Trophoblast cell (in vitro differentiated cells and primary cell): ENCODE results near the gene ALOX5AP.

Experiments
- DNase-seq, 2 donors: peaks; one replicate each; pipeline ENCODE4 v3.0.0-alpha.2; 2016
- H2AFZ ChIP-seq: 2 replicates; pipeline ENCODE4 v1.6.1; 2013; ENCODE audit warnings: low read length, moderate library complexity, mild to moderate bottlenecking; ENCODE audit not compliant: insufficient read depth, poor library complexity
- H2AK5ac ChIP-seq: 2 replicates; pipeline ENCODE4 v1.6.1; 2013; ENCODE audit warnings: mild to moderate bottlenecking, low read length
- H2BK120ac ChIP-seq: 2 replicates; pipeline ENCODE4 v1.6.1; 2013; ENCODE audit warnings: low read length, mild to moderate bottlenecking, moderate library complexity; ENCODE audit not compliant: insufficient read depth, poor library complexity
- H2BK12ac ChIP-seq: 2 replicates; pipeline ENCODE4 v1.6.1; 2013; ENCODE audit warnings: mild to moderate bottlenecking, low read length, moderate library complexity
- H2BK5ac ChIP-seq: 2 replicates; pipeline ENCODE4 v1.6.1; 2013; ENCODE audit warnings: low read length, low read depth, moderate library complexity, mild to moderate bottlenecking; ENCODE audit not compliant: poor library complexity
- H3K14ac ChIP-seq: 2 replicates; pipeline ENCODE4 v1.6.1; 2013; ENCODE audit warnings: mild to moderate bottlenecking, low read length
- H3K18ac ChIP-seq: 2 replicates; pipeline ENCODE4 v1.6.1; 2013; ENCODE audit warnings: mild to moderate bottlenecking, low read length
- H3K23ac ChIP-seq: 2 replicates; pipeline ENCODE4 v1.6.1; 2013; ENCODE audit warnings: low read length
- H3K27ac ChIP-seq: 2 replicates; pipeline ENCODE4 v1.5.1; 2013; ENCODE audit warnings: low read depth, mild to moderate bottlenecking, inconsistent platforms, low read length, moderate library complexity
- H3K27me3 ChIP-seq: 2 replicates; pipeline ENCODE4 v1.6.1; 2013; ENCODE audit warnings: inconsistent platforms, mild to moderate bottlenecking, low read length, moderate library complexity; ENCODE audit not compliant: insufficient read depth
- H3K36me3 ChIP-seq, 2 experiments: 1 replicate in 1 of 2; 2 replicates in 1 of 2; pipeline ENCODE4 v1.6.1; 2013; ENCODE audit warnings: low read length in 2 of 2, mild to moderate bottlenecking in 2 of 2, moderate library complexity in 1 of 2; ENCODE audit not compliant: insufficient read depth in 2 of 2, control insufficient read depth in 1 of 2
- H3K4ac ChIP-seq: 2 replicates; pipeline ENCODE4 v1.6.1; 2013; ENCODE audit warnings: low read depth, mild to moderate bottlenecking, low read length, moderate library complexity
- H3K4me1 ChIP-seq, 2 experiments: 1 replicate in 1 of 2; 2 replicates in 1 of 2; pipeline ENCODE4 v1.6.1; 2013; ENCODE audit warnings: low read length in 2 of 2, mild to moderate bottlenecking in 2 of 2, moderate library complexity in 1 of 2; ENCODE audit not compliant: insufficient read depth in 2 of 2, control insufficient read depth in 1 of 2
- H3K4me2 ChIP-seq: 2 replicates; pipeline ENCODE4 v1.6.1; 2013; ENCODE audit warnings: inconsistent platforms, mild to moderate bottlenecking, low read length, moderate library complexity
- H3K4me3 ChIP-seq: 2 replicates; pipeline ENCODE4 v1.5.1; 2013; ENCODE audit warnings: mild to moderate bottlenecking, low read depth, low read length, inconsistent platforms
- H3K79me1 ChIP-seq: one replicate; pipeline ENCODE4 v1.6.1; 2013; ENCODE audit warnings: low read length
- H3K79me2 ChIP-seq: 2 replicates; pipeline ENCODE4 v1.6.1; 2013; ENCODE audit warnings: low read length, mild to moderate bottlenecking; ENCODE audit not compliant: control insufficient read depth, insufficient read depth, poor library complexity
- H3K9ac ChIP-seq: 2 replicates; pipeline ENCODE4 v1.6.1; 2013; ENCODE audit warnings: mild to moderate bottlenecking, low read length
- H3K9me3 ChIP-seq: 2 replicates; pipeline ENCODE4 v1.6.1; 2013; ENCODE audit warnings: low read depth, mild to moderate bottlenecking, control low read depth, inconsistent platforms, low read length; ENCODE audit not compliant: insufficient read depth
- H4K12ac ChIP-seq: 2 replicates; pipeline ENCODE4 v1.6.1; 2013; ENCODE audit warnings: low read depth, mild to moderate bottlenecking, low read length, moderate library complexity
- H4K8ac ChIP-seq: 2 replicates; pipeline ENCODE4 v1.6.1; 2013; ENCODE audit warnings: low read depth, mild to moderate bottlenecking, low read length, moderate library complexity
- H4K91ac ChIP-seq: one replicate; pipeline ENCODE4 v1.6.1; 2013; ENCODE audit warnings: low read depth, mild to moderate bottlenecking, low read length, moderate library complexity
- WGBS: extraction: QIAGEN DNeasy Blood & Tissue Kit; methylation state at CpG from one replicate; pipeline ENCODE4 v1.1.7; 2013; ENCODE audit warnings: missing lambda C conversion rate; ENCODE audit not compliant: insufficient read length, insufficient coverage; ENCODE audit errors: extremely low coverage; 5-methylcytosine and 5-hydroxymethylcytosine counted together

Gene ALOX5AP

GRCh38 chr13:30720172-30720869 is 15.0 kb upstream of the ALOX5AP start:
- WGBS: no CpG with 5 or more reads among the region's 3 CpGs

GRCh38 chr13:30721936-30722335 is 13.4 kb upstream of the ALOX5AP start:
- Histone ChIP-seq H3K4ac (no peak overlapping the region), H3K4me3 (no peak overlapping the region), H3K79me2 (no peaks in the 10 kb centered on the region), H2BK120ac (no peak overlapping the region), H3K27me3 (no peaks in the 10 kb centered on the region), H3K23ac (no peak overlapping the region), H2AFZ (no peak overlapping the region), H3K18ac (no peak overlapping the region), H4K12ac (no peak overlapping the region), H3K9ac (no peak overlapping the region), H3K14ac (no peak overlapping the region), H3K27ac (no peak overlapping the region), H3K36me3 (no peaks in the 10 kb centered on the region), H3K4me2 (no peak overlapping the region), H3K79me1 (no peaks in the 10 kb centered on the region), H2BK12ac (no peak overlapping the region), H3K9me3 (no peaks in the 10 kb centered on the region), H2AK5ac (no peak overlapping the region), H2BK5ac (no peak overlapping the region), H3K4me1 (peaks cover 0 to 3% of the 10 kb centered on the region in 2 experiments), H4K8ac (no peak overlapping the region), H4K91ac (no peak overlapping the region)
- whole genome bisulfite sequencing: no CpG with 5 or more reads among the region's 4 CpGs
- no peak for DNase-seq

More at GRCh38 chr13:30720172-30720869, 15.0 kb upstream of the ALOX5AP start:
- H3K27me3 ChIP-seq: no peaks in the 10 kb centered on the region
- no peak overlapping the region for H3K4me3 ChIP-seq
- H3K18ac ChIP-seq: no peak overlapping the region
- H3K27ac ChIP-seq: no peak overlapping the region
- H2AK5ac ChIP-seq: no peak overlapping the region
- H2AFZ ChIP-seq: no peak overlapping the region
- H4K8ac ChIP-seq: no peak overlapping the region
- no peak overlapping the region for H4K12ac ChIP-seq
- no peaks in the 10 kb centered on the region for H3K9me3 ChIP-seq
- no peak overlapping the region for H2BK120ac ChIP-seq
- H3K9ac ChIP-seq: no peak overlapping the region
- H3K79me2 ChIP-seq: no peaks in the 10 kb centered on the region
- H2BK5ac ChIP-seq: no peak overlapping the region
- H3K36me3 ChIP-seq: no peaks in the 10 kb centered on the region
- no peak for DNase-seq
- no peak overlapping the region for H3K14ac ChIP-seq
- H3K79me1 ChIP-seq: no peaks in the 10 kb centered on the region
- H4K91ac ChIP-seq: no peak overlapping the region
- H3K4me1 ChIP-seq: peaks cover 0 to 3% of the 10 kb centered on the region in 2 experiments
- no peak overlapping the region for H3K4me2 ChIP-seq
- no peak overlapping the region for H3K4ac ChIP-seq
- H3K23ac ChIP-seq: no peak overlapping the region
- H2BK12ac ChIP-seq: no peak overlapping the region

GRCh38 chr13:30722361-30722760 is 13.0 kb upstream of the ALOX5AP start:
- Histone ChIP-seq H3K9me3 (no peaks in the 10 kb centered on the region), H3K23ac (no peak overlapping the region), H3K4me3 (no peak overlapping the region), H3K18ac (no peak overlapping the region), H3K79me1 (no peaks in the 10 kb centered on the region), H3K27ac (no peak overlapping the region), H3K27me3 (no peaks in the 10 kb centered on the region), H4K91ac (no peak overlapping the region), H4K12ac (no peak overlapping the region), H2BK12ac (no peak overlapping the region), H2AK5ac (no peak overlapping the region), H2BK5ac (no peak overlapping the region), H2AFZ (no peak overlapping the region), H3K79me2 (no peaks in the 10 kb centered on the region), H3K9ac (no peak overlapping the region), H3K14ac (no peak overlapping the region), H2BK120ac (no peak overlapping the region), H3K4ac (no peak overlapping the region), H3K4me2 (no peak overlapping the region), H3K36me3 (no peaks in the 10 kb centered on the region), H3K4me1 (peaks cover 0 to 3% of the 10 kb centered on the region in 2 experiments), H4K8ac (no peak overlapping the region)
- no peak for DNase-seq
- WGBS: no CpG with 5 or more reads among the region's 2 CpGs

GRCh38 chr13:30724778-30725177 is 10.6 kb upstream of the ALOX5AP start:
- Histone ChIP-seq H2AFZ (no peak overlapping the region), H3K79me1 (no peaks in the 10 kb centered on the region), H3K36me3 (no peaks in the 10 kb centered on the region), H2BK5ac (no peak overlapping the region), H3K9ac (no peak overlapping the region), H2AK5ac (no peak overlapping the region), H3K23ac (no peak overlapping the region), H3K27ac (no peak overlapping the region), H2BK12ac (no peak overlapping the region), H3K4me1 (no peaks in the 10 kb centered on the region), H3K14ac (no peak overlapping the region), H3K79me2 (no peaks in the 10 kb centered on the region), H4K91ac (no peak overlapping the region), H2BK120ac (no peak overlapping the region), H4K8ac (no peak overlapping the region), H3K18ac (no peak overlapping the region), H3K4me3 (no peak overlapping the region), H4K12ac (no peak overlapping the region), H3K4ac (no peak overlapping the region), H3K27me3 (no peaks in the 10 kb centered on the region), H3K9me3 (no peaks in the 10 kb centered on the region), H3K4me2 (no peak overlapping the region)
- DNase-seq: no peak
- no CpG with 5 or more reads among the region's 3 CpGs for WGBS
